Neural cell (in vitro differentiated cells): ENCODE data around the gene TMSB10.

ENCODE experiments used
- CTCF ChIP-seq: fragments of 450-650 bp; IDR thresholded peaks from 2 replicates; pipeline ENCODE4 v1.5.1; 2014; ENCODE audit warnings: antibody characterized with exemption, mild to moderate bottlenecking, moderate library complexity; ENCODE audit not compliant: poor library complexity, severe bottlenecking
- EP300 ChIP-seq: fragments of 450-650 bp; conservative IDR thresholded peaks from 2 replicates; pipeline ENCODE4 v1.6.1; 2014; ENCODE audit warnings: antibody characterized with exemption, mild to moderate bottlenecking, moderate library complexity; ENCODE audit not compliant: poor library complexity, severe bottlenecking
- EZH2 ChIP-seq: fragments of 200-600, 300-800 bp; shearing (Covaris generic), sonication (generic); IDR thresholded peaks from 2 replicates; pipeline ENCODE4 v1.6.1; 2014; ENCODE audit warnings: antibody characterized with exemption, low read length, borderline replicate concordance, mild to moderate bottlenecking; ENCODE audit not compliant: insufficient read depth, poor library complexity, severe bottlenecking
- POLR2AphosphoS5 ChIP-seq: IDR thresholded peaks from 2 replicates; pipeline ENCODE4 v1.6.1; 2012
- RAD21 ChIP-seq: fragments of 450-650 bp; conservative IDR thresholded peaks from 2 replicates; pipeline ENCODE4 v1.6.1; 2014; ENCODE audit warnings: antibody characterized with exemption, mild to moderate bottlenecking, moderate library complexity
- SMC3 ChIP-seq: fragments of 450-650 bp; conservative IDR thresholded peaks from 2 replicates; pipeline ENCODE4 v1.6.1; 2014; ENCODE audit warnings: antibody characterized with exemption, mild to moderate bottlenecking, moderate library complexity; ENCODE audit not compliant: poor library complexity
- TAF1 ChIP-seq: IDR thresholded peaks from 2 replicates; pipeline ENCODE4 v1.6.1; 2012; ENCODE audit warnings: low read depth
- TF ChIP-seq, protein P1 (sequence below): IDR thresholded peaks from 2 replicates; pipeline ENCODE4 v1.6.1; 2012; ENCODE audit warnings: borderline replicate concordance

DNA sequence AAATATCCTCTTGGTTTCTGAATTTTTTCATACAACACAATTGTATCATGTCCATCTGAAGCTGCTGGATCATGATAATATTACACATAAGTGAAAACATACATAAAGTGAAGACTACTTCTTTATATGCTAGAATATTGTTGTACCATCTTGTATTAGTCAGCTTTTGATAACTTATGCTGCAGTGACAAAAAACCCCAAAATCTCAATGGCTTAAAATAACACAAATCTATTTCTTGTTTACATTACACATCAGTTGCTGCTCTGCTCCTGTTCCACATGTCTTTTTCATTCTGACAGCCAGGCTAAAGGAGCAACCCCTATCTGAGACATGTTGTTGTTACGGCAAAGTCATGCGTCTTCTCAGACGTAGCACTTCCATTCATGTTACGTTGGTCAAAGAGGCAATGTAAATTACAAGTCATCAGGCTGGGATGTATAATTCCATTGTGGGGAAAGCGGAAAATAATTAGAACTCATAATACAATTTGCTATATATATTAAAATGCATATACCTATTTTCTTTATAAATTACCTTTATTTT lies 5.8 kb downstream of the TMSB10 start:
- no peak for TF ChIP-seq EP300
- TF ChIP-seq EZH2, result no peak
- TF ChIP-seq POLR2AphosphoS5, result no peak
- TF ChIP-seq CTCF, result no peak
- no peak for TF ChIP-seq SMC3
- TF ChIP-seq, protein P1, sequence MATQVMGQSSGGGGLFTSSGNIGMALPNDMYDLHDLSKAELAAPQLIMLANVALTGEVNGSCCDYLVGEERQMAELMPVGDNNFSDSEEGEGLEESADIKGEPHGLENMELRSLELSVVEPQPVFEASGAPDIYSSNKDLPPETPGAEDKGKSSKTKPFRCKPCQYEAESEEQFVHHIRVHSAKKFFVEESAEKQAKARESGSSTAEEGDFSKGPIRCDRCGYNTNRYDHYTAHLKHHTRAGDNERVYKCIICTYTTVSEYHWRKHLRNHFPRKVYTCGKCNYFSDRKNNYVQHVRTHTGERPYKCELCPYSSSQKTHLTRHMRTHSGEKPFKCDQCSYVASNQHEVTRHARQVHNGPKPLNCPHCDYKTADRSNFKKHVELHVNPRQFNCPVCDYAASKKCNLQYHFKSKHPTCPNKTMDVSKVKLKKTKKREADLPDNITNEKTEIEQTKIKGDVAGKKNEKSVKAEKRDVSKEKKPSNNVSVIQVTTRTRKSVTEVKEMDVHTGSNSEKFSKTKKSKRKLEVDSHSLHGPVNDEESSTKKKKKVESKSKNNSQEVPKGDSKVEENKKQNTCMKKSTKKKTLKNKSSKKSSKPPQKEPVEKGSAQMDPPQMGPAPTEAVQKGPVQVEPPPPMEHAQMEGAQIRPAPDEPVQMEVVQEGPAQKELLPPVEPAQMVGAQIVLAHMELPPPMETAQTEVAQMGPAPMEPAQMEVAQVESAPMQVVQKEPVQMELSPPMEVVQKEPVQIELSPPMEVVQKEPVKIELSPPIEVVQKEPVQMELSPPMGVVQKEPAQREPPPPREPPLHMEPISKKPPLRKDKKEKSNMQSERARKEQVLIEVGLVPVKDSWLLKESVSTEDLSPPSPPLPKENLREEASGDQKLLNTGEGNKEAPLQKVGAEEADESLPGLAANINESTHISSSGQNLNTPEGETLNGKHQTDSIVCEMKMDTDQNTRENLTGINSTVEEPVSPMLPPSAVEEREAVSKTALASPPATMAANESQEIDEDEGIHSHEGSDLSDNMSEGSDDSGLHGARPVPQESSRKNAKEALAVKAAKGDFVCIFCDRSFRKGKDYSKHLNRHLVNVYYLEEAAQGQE, result no peak
- TF ChIP-seq RAD21, result no peak
- TF ChIP-seq TAF1, result no peak
